ENCODE results near the gene SLC25A17. TPM values are rescaled to one million over a fixed set of nuclear protein-coding genes. Genes with fewer than 3 reads are reported as not detected.

SLC25A17 gene
- total and polyA plus RNA-seq, 7 donors, result 2.7 to 16.3 (median 4.6) TPM

DNA sequence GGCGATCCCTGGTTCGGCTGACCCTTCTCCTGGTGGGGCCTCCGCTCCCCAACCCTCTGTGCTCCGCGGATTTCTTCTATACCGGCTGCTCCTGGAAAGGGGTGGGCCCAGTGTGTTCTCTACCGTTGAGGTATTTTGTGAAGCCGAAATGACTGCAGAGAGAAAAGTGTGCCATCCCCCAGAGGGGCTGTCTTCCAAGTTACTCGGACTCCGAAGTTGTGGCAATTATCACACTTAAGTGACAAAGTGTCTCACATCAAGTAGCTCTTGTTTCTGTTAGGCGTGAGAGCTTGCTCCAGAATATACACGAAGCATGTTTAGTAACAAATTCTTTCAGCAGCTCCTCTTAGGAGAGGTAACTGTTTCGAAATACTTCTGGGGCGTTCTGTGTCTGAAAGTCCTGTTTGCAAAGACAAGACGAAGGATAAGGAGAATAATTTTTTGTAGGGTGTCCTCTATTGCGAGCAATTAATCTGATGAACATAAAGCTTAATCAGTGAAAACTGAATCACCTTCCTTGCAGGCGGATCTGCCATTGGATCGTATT lies 38.2 kb upstream of the SLC25A17 start:
- ATAC-seq (no peak), DNase-seq (no peak)
- Histone ChIP-seq H3K4me3 (peak overlapping the region; percentile 96), H3K27ac (peak overlapping the region; percentile 98), H3K27me3 (ENCODE audit: insufficient read depth in 3 of 3, low read length in 2 of 3) (no peaks in the 10 kb centered on the region), H3K36me3 (ENCODE audit: insufficient read depth in 1 of 2, low read depth in 1 of 2) (peaks cover 0 to 19% of the 10 kb centered on the region in 2 donors), H3K4me1 (peaks cover 48% of the 10 kb centered on the region), H3K9me3 (no peaks in the 10 kb centered on the region)
- TF ChIP-seq, protein P1, sequence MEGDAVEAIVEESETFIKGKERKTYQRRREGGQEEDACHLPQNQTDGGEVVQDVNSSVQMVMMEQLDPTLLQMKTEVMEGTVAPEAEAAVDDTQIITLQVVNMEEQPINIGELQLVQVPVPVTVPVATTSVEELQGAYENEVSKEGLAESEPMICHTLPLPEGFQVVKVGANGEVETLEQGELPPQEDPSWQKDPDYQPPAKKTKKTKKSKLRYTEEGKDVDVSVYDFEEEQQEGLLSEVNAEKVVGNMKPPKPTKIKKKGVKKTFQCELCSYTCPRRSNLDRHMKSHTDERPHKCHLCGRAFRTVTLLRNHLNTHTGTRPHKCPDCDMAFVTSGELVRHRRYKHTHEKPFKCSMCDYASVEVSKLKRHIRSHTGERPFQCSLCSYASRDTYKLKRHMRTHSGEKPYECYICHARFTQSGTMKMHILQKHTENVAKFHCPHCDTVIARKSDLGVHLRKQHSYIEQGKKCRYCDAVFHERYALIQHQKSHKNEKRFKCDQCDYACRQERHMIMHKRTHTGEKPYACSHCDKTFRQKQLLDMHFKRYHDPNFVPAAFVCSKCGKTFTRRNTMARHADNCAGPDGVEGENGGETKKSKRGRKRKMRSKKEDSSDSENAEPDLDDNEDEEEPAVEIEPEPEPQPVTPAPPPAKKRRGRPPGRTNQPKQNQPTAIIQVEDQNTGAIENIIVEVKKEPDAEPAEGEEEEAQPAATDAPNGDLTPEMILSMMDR (IDR thresholded peaks at IDR 0.05), result no peak
- 3 to 4% (median 3%) methylated on average over 18 of the region's 18 CpGs for WGBS, 3 donors
- intact Hi-C loops (cut with DNase I), result loop anchor here in 1 of 2 donors (2.0 kb wide), 1 partner anchor 39 kb away; the partner anchor contains the start of gene SLC25A17

DNA sequence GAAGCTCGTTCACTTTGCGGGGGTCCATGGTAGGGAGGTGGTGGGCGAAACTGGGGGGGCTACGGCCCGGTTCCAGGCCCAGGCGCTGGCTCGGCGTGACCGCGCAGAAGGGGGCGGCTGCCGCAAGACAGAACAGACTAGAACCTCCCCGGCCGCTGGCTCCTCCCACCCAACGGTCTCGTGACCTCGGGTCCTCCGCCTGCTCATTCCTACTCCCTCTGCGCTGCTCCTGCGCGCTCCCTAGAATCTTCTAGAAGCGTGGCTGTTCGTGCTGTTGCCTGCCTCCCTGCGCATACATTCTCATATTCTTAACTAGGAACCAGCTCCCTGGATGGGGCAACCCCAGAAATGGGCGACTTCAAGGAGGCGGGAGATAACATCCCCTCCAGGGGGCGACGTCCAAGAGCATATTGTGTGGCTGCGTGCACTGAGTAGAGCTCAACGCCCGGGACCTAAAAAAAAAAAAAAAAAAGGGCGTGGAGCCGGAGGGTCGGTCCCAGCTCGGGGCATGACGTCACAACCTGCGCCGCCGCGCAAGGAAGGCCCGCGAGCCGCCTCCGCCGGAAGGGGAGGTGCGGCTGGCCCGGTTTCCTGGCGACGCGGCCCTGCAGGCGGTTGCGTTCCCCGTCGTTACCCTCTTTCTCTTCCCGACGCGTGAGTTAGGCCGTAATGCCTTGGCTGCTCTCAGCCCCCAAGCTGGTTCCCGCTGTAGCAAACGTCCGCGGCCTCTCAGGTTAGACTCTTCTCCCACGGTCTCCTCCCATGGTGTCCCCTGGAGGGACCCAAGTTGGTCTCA lies 37.6 kb upstream of the SLC25A17 start, which contains the start of the genes ST13 and XPNPEP3:
Gene ST13, minus strand, starts transcription at position 127 of the 796 bp plus-strand sequence. Its CDS starts 99 bp downstream, at position 28.
Gene XPNPEP3, plus strand, starts transcription at position 636 of the 796 bp plus-strand sequence. Its CDS starts 34 bp downstream, at position 670.
- Histone ChIP-seq H3K9me3 (no peaks in the 10 kb centered on the region), H3K36me3 (ENCODE audit: insufficient read depth in 1 of 2, low read depth in 1 of 2) (peaks cover 0 to 18% of the 10 kb centered on the region in 2 donors), H3K4me1 (peaks cover 55% of the 10 kb centered on the region), H3K27me3 (ENCODE audit: insufficient read depth in 3 of 3, low read length in 2 of 3) (no peaks in the 10 kb centered on the region), H3K27ac (peak within 1 kb of the TSS; percentile 98), H3K4me3 (peak within 1 kb of the TSS; percentile 96)
- peak; percentile 94 to 98 (median 97) for ATAC-seq
- TF ChIP-seq, protein P1 (IDR thresholded peaks at IDR 0.05), result no peak
- intact Hi-C loops (cut with DNase I), result loop anchor here in 1 of 2 donors (2.0 kb wide), 1 partner anchor 38 kb away; the partner anchor contains the start of gene SLC25A17
- 0 to 1% (median 0%) methylated on average over 53 to 63 of the region's 63 CpGs for WGBS, 3 donors
- peak; percentile 98 to 99 for DNase-seq

DNA sequence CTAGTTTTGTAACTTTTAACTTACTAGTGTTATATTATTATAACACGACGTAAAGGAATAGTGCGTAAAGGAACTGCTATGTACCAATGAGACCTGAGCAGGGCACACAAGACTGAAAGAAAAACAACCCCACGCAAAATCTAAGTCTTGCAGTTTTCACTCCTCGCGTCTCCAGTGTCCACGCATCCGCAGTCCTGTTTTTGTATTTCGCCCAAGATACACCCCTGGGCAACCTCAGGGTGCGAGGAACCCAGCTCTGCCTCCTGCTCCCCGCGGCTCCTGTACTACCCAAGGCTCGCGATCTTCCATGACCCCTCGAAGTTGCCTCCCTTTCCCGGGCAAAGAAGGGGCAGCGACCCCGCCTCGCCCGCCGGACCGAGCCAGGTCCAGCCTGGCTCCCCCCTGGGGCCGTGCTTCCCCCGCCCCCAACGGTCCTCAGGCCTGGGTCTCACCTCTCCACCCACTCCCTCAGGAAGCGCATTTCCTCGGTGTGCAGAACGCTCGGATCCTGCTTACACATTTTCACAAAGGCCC lies 36.9 kb upstream of the SLC25A17 start:
- Histone ChIP-seq H3K27ac (peak overlapping the region; percentile 98), H3K4me3 (peak overlapping the region; percentile 96), H3K36me3 (ENCODE audit: insufficient read depth in 1 of 2, low read depth in 1 of 2) (peaks cover 0 to 12% of the 10 kb centered on the region in 2 donors), H3K9me3 (no peaks in the 10 kb centered on the region), H3K4me1 (peaks cover 61% of the 10 kb centered on the region), H3K27me3 (ENCODE audit: insufficient read depth in 3 of 3, low read length in 2 of 3) (no peaks in the 10 kb centered on the region)
- peak in 1 of 2 donors; percentile 77 for DNase-seq
- WGBS, 3 donors, result 0 to 1% (median 1%) methylated on average over 27 to 29 of the region's 29 CpGs
- peak; percentile 27 to 42 (median 32) for ATAC-seq
- TF ChIP-seq, protein P1 (IDR thresholded peaks at IDR 0.05), result no peak
- intact Hi-C loops (cut with DNase I), result loop anchor here in 1 of 2 donors (2.0 kb wide), 1 partner anchor 37 kb away; the partner anchor contains the start of gene SLC25A17

DNA sequence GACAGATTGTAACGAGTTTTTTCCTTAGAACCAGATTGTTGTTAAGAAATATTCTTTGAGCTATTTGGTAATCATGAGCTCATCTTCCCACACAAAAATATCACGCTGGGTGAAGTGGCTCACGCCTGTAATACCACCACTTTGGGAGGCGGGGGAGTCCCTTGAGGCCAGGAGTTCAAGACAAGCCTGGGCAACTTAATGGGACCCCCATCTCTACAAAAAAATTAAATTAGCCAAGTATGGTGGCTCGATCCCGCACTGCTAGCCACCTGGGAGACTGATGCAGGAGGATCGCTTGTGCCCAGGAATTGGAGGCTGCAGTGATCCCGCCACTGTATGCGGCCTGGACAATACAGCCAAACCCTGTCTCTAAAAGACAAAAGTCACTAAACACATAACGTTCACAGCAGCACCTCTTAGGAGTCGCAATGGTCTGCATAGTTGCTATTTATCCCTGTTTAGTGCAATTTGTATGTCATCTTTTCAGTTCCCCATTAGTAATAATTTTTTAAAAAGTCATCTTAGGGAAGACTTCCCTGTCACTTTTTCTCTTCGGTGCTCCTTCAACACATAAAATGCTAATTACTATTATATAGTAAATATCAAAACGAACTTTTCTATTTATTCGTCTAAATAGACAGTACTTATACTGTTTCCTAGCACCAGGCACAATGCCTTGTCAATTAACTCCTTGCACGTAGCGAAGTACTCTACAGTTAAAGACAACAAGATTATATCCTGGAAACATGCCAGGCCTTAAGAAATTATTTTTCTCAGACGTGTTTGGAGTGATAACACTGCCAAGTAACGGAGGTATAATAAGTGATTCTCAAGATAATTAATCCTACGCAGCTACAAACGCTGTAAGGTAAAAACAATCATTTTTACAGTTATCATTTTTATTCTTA lies 36.2 kb upstream of the SLC25A17 start:
- peaks cover 68% of the 10 kb centered on the region for H3K4me1 ChIP-seq
- ATAC-seq, result no peak
- H3K27me3 ChIP-seq (ENCODE audit: insufficient read depth in 3 of 3, low read length in 2 of 3), result no peaks in the 10 kb centered on the region
- peak; percentile 14 to 53 for DNase-seq
- no peaks in the 10 kb centered on the region for H3K9me3 ChIP-seq
- 25 to 32% (median 29%) methylated on average over 20 of the region's 20 CpGs for WGBS, 3 donors
- intact Hi-C loops (cut with DNase I), result no loop called here
- TF ChIP-seq, protein P1 (IDR thresholded peaks at IDR 0.05), result no peak
- peak overlapping the region; percentile 96 for H3K4me3 ChIP-seq
- peaks cover 0 to 10% of the 10 kb centered on the region in 2 donors for H3K36me3 ChIP-seq (ENCODE audit: insufficient read depth in 1 of 2, low read depth in 1 of 2)
- peak overlapping the region; percentile 98 for H3K27ac ChIP-seq

All from psoas muscle (tissue), 8 donors.